Ishikawa (cell line): ENCODE data around the gene HMGB1.
A peak's percentile ranks its signal among the peaks of the same experiment; 100 is the strongest.

Source experiments
- CEBPB ChIP-seq: IDR thresholded peaks from 2 replicates; pipeline ENCODE4 v1.6.1; 2012
- CREB1 ChIP-seq: IDR thresholded peaks from 2 replicates; pipeline ENCODE4 v1.6.1; 2012; ENCODE audit warnings: low read depth
- EGR1 ChIP-seq: IDR thresholded peaks from 2 replicates; pipeline ENCODE4 v1.6.1; 2012
- EP300 ChIP-seq: IDR thresholded peaks from 2 replicates; pipeline ENCODE4 v1.6.1; 2012; ENCODE audit warnings: borderline replicate concordance
- FOXM1 ChIP-seq: IDR thresholded peaks from 2 replicates; pipeline ENCODE4 v1.6.1; 2012; ENCODE audit warnings: low read depth, borderline replicate concordance
- NFIC ChIP-seq: IDR thresholded peaks from 2 replicates; pipeline ENCODE4 v1.6.1; 2012
- RAD21 ChIP-seq: IDR thresholded peaks from 2 replicates; pipeline ENCODE4 v1.6.1; 2012; ENCODE audit warnings: low read depth
- TAF1 ChIP-seq: IDR thresholded peaks from 2 replicates; pipeline ENCODE4 v1.6.1; 2012; ENCODE audit warnings: low read depth, mild to moderate bottlenecking
- TCF12 ChIP-seq: IDR thresholded peaks from 2 replicates; pipeline ENCODE4 v1.6.1; 2012; ENCODE audit warnings: low read depth
- TEAD4 ChIP-seq: IDR thresholded peaks from 2 replicates; pipeline ENCODE4 v1.6.1; 2012
- USF1 ChIP-seq: IDR thresholded peaks from 2 replicates; pipeline ENCODE4 v1.6.1; 2012
- YY1 ChIP-seq: IDR thresholded peaks from 2 replicates; pipeline ENCODE4 v1.6.1; 2012; ENCODE audit warnings: low read depth
- ZBTB7A ChIP-seq: IDR thresholded peaks from 2 replicates; pipeline ENCODE4 v1.6.1; 2012; ENCODE audit warnings: low read depth
- TF ChIP-seq, protein P1 (sequence below): IDR thresholded peaks from 2 replicates; pipeline ENCODE4 v1.6.1; 2012
- TF ChIP-seq, protein P2 (sequence below): IDR thresholded peaks from 2 replicates; pipeline ENCODE4 v1.6.1; 2012; ENCODE audit warnings: low read depth, mild to moderate bottlenecking

The HMGB1 gene

GRCh38 chr13:30457306-30457891, 8.3 kb downstream of the HMGB1 start:
- TF ChIP-seq TAF1 (no peak), CREB1 (no peak), EP300 (no peak)

GRCh38 chr13:30456290-30456689, 9.4 kb downstream of the HMGB1 start:
- TF ChIP-seq EGR1 = no peak
- TF ChIP-seq TEAD4 = no peak
- TF ChIP-seq FOXM1 = no peak
- no peak for TF ChIP-seq CREB1
- TF ChIP-seq TCF12 = no peak
- TF ChIP-seq, protein P1, sequence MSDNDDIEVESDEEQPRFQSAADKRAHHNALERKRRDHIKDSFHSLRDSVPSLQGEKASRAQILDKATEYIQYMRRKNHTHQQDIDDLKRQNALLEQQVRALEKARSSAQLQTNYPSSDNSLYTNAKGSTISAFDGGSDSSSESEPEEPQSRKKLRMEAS = no peak
- no peak for TF ChIP-seq TAF1
- no peak for TF ChIP-seq ZBTB7A
- TF ChIP-seq YY1 = no peak
- TF ChIP-seq, protein P2, sequence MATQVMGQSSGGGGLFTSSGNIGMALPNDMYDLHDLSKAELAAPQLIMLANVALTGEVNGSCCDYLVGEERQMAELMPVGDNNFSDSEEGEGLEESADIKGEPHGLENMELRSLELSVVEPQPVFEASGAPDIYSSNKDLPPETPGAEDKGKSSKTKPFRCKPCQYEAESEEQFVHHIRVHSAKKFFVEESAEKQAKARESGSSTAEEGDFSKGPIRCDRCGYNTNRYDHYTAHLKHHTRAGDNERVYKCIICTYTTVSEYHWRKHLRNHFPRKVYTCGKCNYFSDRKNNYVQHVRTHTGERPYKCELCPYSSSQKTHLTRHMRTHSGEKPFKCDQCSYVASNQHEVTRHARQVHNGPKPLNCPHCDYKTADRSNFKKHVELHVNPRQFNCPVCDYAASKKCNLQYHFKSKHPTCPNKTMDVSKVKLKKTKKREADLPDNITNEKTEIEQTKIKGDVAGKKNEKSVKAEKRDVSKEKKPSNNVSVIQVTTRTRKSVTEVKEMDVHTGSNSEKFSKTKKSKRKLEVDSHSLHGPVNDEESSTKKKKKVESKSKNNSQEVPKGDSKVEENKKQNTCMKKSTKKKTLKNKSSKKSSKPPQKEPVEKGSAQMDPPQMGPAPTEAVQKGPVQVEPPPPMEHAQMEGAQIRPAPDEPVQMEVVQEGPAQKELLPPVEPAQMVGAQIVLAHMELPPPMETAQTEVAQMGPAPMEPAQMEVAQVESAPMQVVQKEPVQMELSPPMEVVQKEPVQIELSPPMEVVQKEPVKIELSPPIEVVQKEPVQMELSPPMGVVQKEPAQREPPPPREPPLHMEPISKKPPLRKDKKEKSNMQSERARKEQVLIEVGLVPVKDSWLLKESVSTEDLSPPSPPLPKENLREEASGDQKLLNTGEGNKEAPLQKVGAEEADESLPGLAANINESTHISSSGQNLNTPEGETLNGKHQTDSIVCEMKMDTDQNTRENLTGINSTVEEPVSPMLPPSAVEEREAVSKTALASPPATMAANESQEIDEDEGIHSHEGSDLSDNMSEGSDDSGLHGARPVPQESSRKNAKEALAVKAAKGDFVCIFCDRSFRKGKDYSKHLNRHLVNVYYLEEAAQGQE = no peak
- no peak for TF ChIP-seq NFIC
- no peak for TF ChIP-seq RAD21
- TF ChIP-seq CEBPB = no peak
- no peak for TF ChIP-seq USF1
- no peak for TF ChIP-seq EP300

- TF ChIP-seq RAD21 (no peak), ZBTB7A (no peak), EGR1 (no peak), CEBPB (no peak), FOXM1 (no peak)
Measured at GRCh38 chr13:30454991-30455390, 10.7 kb downstream of the HMGB1 start.

- TF ChIP-seq RAD21 (peak; percentile 20; the same call in 1 of the 2 replicates), ZBTB7A (no peak)
Measured at GRCh38 chr13:30453727-30454126, 12.0 kb downstream of the HMGB1 start.

DNA sequence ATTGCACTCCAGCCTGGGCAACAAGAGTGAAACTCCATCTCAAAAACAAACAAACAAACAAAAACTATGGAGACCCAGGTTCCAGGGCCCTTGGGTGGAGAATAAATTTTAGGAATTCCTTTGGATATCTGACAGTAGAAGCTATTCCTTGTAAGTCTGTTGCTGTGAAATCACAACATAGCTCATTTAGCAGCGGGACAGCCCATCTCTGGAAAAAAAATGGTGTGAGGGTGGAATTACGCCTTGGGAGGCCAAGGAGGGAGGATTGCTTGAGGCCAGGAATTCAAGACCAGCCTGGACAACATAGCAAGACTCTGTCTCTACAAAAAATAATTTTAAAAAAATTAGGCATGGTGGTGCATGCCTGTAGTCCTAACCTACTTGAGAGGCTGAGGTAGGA, 15.7 kb downstream of the HMGB1 start:
- no peak for TF ChIP-seq CEBPB

- TF ChIP-seq ZBTB7A = no peak
- TF ChIP-seq, protein P1 = no peak
- no peak for TF ChIP-seq CREB1
- no peak for TF ChIP-seq YY1
- TF ChIP-seq, protein P2 = no peak
- no peak for TF ChIP-seq RAD21
- TF ChIP-seq CEBPB = no peak
- TF ChIP-seq EGR1 = no peak
- no peak for TF ChIP-seq TAF1
- no peak for TF ChIP-seq FOXM1
Measured at GRCh38 chr13:30448441-30448840, 17.3 kb downstream of the HMGB1 start.

DNA sequence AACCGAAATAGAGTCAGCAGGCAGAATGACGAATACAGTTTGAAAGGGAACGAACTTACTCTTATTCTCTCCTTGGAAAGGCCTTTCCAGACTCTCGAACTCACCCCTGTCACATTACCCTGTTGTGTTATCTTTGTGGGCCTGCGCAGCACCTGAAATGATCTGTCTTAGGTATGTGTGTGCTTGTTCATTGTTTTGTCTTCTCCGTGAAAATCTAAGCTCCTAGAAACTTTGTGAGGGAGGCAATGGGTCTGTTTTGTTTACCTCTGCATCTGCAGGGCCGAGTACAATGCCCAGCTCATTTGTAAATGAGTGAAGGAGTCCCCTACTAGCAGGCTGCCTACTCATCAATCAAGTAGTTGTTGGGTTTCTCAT, 19.6 kb downstream of the HMGB1 start:
- TF ChIP-seq USF1 = no peak
- TF ChIP-seq, protein P1 = no peak
